Neural crest cell (in vitro differentiated cells): ENCODE data around the gene PAPSS1. TPM values are rescaled to one million over a fixed set of nuclear protein-coding genes. Genes with fewer than 3 reads are reported as not detected.

ENCODE experiments used
- DNase-seq: peaks from one replicate; pipeline ENCODE4 v3.0.0; 2021; ENCODE audit warnings: low read depth, mixed read lengths, low spot score
- H3K27ac Mint-ChIP-seq: one replicate; pipeline ENCODE4 v1.8.0; 2021; ENCODE audit warnings: mild to moderate bottlenecking, mixed read lengths; ENCODE audit not compliant: unreplicated experiment
- H3K27me3 Mint-ChIP-seq: 2 replicates; pipeline ENCODE4 v1.8.0; 2021; ENCODE audit warnings: low read depth, mild to moderate bottlenecking, mixed read lengths
- H3K36me3 Mint-ChIP-seq: 2 replicates; pipeline ENCODE4 v1.8.0; 2021; ENCODE audit warnings: low read depth, mild to moderate bottlenecking, mixed read lengths
- H3K4me1 Mint-ChIP-seq: 2 replicates; pipeline ENCODE4 v1.8.0; 2021; ENCODE audit warnings: mixed read lengths
- H3K4me3 Mint-ChIP-seq: one replicate; pipeline ENCODE4 v1.8.0; 2021; ENCODE audit warnings: mild to moderate bottlenecking, mixed read lengths
- H3K9me3 Mint-ChIP-seq: 2 replicates; pipeline ENCODE4 v1.8.0; 2021; ENCODE audit warnings: mixed read lengths
- total RNA-seq: library from RNA; stranded (reverse); gene quantifications from 2 replicates; pipeline ENCODE4 v1.2.1, GENCODE V29; 2021
- TF ChIP-seq, protein P1 (sequence below): fragments of 200-600 bp; sonication (generic); conservative IDR thresholded peaks from 2 replicates; pipeline ENCODE4 v1.5.0; 2021; ENCODE audit warnings: antibody characterized with exemption, mild to moderate bottlenecking

Gene PAPSS1
- total RNA-seq, 1 donor from 2014 or later = 78.6 TPM

DNA sequence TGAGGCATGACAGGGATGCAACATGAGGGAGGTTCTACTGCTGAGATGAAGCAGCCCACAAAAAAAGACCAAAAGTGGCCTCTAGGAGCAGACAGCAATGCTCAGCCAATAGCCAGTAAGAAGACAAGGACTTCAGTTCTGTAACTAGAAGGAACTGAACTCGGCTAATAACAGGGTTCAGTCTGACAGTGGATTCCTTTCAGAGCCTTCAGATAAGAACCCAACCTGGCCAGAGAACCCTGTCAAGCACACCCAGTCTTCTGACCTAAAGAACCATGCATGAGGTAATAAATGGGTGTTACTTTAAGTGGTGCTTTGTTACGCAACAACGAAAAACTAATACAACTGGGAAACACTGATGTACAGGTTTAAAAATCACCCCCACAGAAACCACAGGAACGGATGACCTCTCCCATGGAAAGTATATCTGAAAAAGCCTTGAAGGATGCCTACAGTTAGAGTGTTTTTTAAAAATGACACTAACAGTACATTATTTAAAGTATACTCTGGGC lies 94.6 kb downstream of the PAPSS1 start:
- no peak overlapping the region for H3K4me3 Mint-ChIP-seq
- no peak overlapping the region for H3K27ac Mint-ChIP-seq
- no peak for DNase-seq
- TF ChIP-seq, protein P1, sequence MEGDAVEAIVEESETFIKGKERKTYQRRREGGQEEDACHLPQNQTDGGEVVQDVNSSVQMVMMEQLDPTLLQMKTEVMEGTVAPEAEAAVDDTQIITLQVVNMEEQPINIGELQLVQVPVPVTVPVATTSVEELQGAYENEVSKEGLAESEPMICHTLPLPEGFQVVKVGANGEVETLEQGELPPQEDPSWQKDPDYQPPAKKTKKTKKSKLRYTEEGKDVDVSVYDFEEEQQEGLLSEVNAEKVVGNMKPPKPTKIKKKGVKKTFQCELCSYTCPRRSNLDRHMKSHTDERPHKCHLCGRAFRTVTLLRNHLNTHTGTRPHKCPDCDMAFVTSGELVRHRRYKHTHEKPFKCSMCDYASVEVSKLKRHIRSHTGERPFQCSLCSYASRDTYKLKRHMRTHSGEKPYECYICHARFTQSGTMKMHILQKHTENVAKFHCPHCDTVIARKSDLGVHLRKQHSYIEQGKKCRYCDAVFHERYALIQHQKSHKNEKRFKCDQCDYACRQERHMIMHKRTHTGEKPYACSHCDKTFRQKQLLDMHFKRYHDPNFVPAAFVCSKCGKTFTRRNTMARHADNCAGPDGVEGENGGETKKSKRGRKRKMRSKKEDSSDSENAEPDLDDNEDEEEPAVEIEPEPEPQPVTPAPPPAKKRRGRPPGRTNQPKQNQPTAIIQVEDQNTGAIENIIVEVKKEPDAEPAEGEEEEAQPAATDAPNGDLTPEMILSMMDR = no peak
- peaks cover 38% of the 10 kb centered on the region for H3K36me3 Mint-ChIP-seq
- H3K27me3 Mint-ChIP-seq = no peaks in the 10 kb centered on the region
- H3K4me1 Mint-ChIP-seq = no peaks in the 10 kb centered on the region
- peaks cover 14% of the 10 kb centered on the region for H3K9me3 Mint-ChIP-seq

DNA sequence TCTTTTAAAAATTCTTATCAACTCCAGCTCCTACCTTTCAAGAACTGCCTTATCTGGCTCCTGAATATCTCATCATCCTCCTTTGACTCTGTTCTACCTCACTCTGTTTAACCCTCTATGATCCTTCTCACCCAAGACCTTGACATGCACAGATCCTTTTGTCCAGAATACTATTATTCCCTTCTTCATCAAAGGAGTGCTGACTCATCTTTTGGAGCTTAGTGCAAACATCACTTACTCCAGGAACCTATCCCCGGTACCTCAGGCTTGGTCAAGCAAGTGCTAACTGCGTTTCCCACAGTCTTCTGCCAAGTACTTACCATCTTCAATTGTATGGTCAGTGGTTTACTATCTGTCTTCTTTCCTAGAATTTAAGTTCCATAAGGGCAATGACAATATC lies 96.0 kb downstream of the PAPSS1 start:
- Mint-ChIP-seq H3K27me3 (no peaks in the 10 kb centered on the region), H3K4me1 (no peaks in the 10 kb centered on the region), H3K27ac (no peak overlapping the region), H3K4me3 (no peak overlapping the region), H3K36me3 (peaks cover 31% of the 10 kb centered on the region), H3K9me3 (peaks cover 14% of the 10 kb centered on the region)
- TF ChIP-seq, protein P1 = no peak
- DNase-seq = no peak

DNA sequence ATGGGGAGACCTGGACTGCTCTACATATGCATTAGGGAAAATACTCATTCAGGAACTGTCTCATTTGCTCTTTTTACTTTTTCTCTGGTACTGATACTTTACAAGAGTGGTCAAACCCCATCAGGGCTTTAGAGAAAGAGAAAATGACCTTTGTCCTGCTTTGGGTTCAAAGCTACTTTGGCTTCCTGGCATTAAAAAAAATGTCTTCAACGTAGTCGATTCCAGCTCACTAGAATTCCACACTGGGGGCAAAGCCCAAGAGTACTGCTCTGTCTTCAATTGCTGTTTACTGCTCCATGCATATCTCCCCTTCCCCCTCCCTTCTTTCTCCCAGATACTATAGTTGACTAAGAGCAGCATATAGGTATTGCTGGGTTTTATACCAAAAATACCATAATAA lies 98.0 kb downstream of the PAPSS1 start:
- TF ChIP-seq, protein P1 = no peak
- Mint-ChIP-seq H3K4me1 (no peaks in the 10 kb centered on the region), H3K9me3 (peaks cover 14% of the 10 kb centered on the region), H3K27me3 (no peaks in the 10 kb centered on the region), H3K27ac (no peak overlapping the region), H3K4me3 (no peak overlapping the region), H3K36me3 (peaks cover 38% of the 10 kb centered on the region)
- no peak for DNase-seq

DNA sequence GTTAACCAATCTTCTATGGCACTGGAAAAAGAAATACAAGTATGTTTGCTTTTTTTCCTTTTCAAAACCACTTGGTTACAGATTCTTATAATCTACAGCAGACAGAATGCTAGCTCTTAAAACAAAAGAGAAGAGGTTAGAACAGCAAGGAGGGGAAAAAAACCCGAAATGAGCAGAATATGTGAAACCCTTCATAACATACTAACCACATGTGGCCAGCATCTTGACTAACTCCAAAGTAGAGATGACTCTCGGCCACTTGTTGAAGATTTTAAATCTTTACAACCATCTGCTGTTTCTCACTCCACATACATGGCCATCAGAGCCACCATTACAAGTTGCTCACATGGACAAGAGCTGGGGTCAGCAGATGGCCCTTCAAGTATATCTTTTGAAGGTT lies 100.3 kb downstream of the PAPSS1 start:
- H3K4me1 Mint-ChIP-seq = no peaks in the 10 kb centered on the region
- TF ChIP-seq, protein P1 = no peak
- H3K9me3 Mint-ChIP-seq = peaks cover 12% of the 10 kb centered on the region
- no peak overlapping the region for H3K4me3 Mint-ChIP-seq
- no peak overlapping the region for H3K27ac Mint-ChIP-seq
- peaks cover 38% of the 10 kb centered on the region for H3K36me3 Mint-ChIP-seq
- no peaks in the 10 kb centered on the region for H3K27me3 Mint-ChIP-seq
- no peak for DNase-seq

DNA sequence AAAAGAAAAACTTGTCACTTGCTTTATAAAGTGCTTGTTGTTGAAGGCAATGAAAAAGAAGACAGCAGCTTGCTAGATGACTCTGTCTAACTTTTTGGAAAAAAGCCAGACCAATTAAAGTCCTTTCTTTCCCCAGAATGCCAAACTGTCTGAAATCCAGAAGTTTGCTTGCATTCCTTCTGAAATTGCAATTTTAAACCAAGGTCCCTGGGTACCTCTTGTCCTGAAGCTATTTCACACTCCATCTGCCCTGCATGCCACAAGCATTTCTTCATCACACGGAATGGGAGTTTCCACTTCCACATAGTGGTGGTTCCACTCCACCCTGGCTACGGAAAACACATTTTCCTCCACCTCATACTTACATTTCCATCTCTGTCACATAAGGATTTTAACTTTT lies 101.0 kb downstream of the PAPSS1 start:
- Mint-ChIP-seq H3K4me1 (no peaks in the 10 kb centered on the region), H3K27me3 (no peaks in the 10 kb centered on the region), H3K27ac (no peak overlapping the region)

More for the DNA sequence above, 101.0 kb downstream of the PAPSS1 start:
- Mint-ChIP-seq H3K36me3 (peaks cover 34% of the 10 kb centered on the region), H3K4me3 (no peak overlapping the region), H3K9me3 (peaks cover 9% of the 10 kb centered on the region)
- no peak for DNase-seq
- TF ChIP-seq, protein P1 = no peak
